GM21515 (cell line): Measurements from ENCODE around the gene ADRA2B.

Experiments
- ATAC-seq: cut with Tn5 transposase; IDR thresholded peaks from one replicate; pipeline ENCODE4 v1.9.1; 2021; ENCODE audit not compliant: unreplicated experiment

ADRA2B gene

GRCh38 chr2:96138179-96139145 lies 22.1 kb upstream of the ADRA2B start, which contains the start of gene ASTL:
Gene ASTL, minus strand, starts transcription at chr2:96138502. Its CDS starts 66 bp downstream, at chr2:96138436.
- ATAC-seq: no peak

GRCh38 chr2:96137321-96138178 lies 21.2 kb upstream of the ADRA2B start:
- ATAC-seq: no peak

- ATAC-seq: no peak
Measured at GRCh38 chr2:96136129-96136720, 19.9 kb upstream of the ADRA2B start.

- ATAC-seq: no peak
Measured at GRCh38 chr2:96135621-96136020, 19.2 kb upstream of the ADRA2B start.

- no peak for ATAC-seq
Measured at GRCh38 chr2:96135171-96135570, 18.8 kb upstream of the ADRA2B start.

GRCh38 chr2:96134421-96134820 lies 18.1 kb upstream of the ADRA2B start:
- ATAC-seq: no peak

GRCh38 chr2:96131813-96132745 lies 15.7 kb upstream of the ADRA2B start:
- no peak for ATAC-seq

GRCh38 chr2:96131152-96131812 lies 14.9 kb upstream of the ADRA2B start:
- no peak for ATAC-seq

- ATAC-seq: no peak
Measured at GRCh38 chr2:96130483-96130882, 14.1 kb upstream of the ADRA2B start.

- no peak for ATAC-seq
Measured at GRCh38 chr2:96129528-96130120, 13.3 kb upstream of the ADRA2B start.

GRCh38 chr2:96128456-96128855 lies 12.1 kb upstream of the ADRA2B start:
- ATAC-seq: no peak

- no peak for ATAC-seq
Measured at GRCh38 chr2:96124406-96125265, 8.3 kb upstream of the ADRA2B start.

GRCh38 chr2:96123936-96124335 lies 7.6 kb upstream of the ADRA2B start:
- no peak for ATAC-seq

GRCh38 chr2:96123290-96123689 lies 6.9 kb upstream of the ADRA2B start:
- no peak for ATAC-seq

- ATAC-seq: no peak
Measured at GRCh38 chr2:96122391-96122790, 6.0 kb upstream of the ADRA2B start.

- no peak for ATAC-seq
Measured at GRCh38 chr2:96121414-96121813, 5.0 kb upstream of the ADRA2B start.

GRCh38 chr2:96120991-96121390 lies 4.6 kb upstream of the ADRA2B start:
- ATAC-seq: no peak

GRCh38 chr2:96120091-96120720 lies 3.8 kb upstream of the ADRA2B start:
- ATAC-seq: no peak
